ENCODE measurements around the gene IGFBP5.

Gene IGFBP5, protein sequence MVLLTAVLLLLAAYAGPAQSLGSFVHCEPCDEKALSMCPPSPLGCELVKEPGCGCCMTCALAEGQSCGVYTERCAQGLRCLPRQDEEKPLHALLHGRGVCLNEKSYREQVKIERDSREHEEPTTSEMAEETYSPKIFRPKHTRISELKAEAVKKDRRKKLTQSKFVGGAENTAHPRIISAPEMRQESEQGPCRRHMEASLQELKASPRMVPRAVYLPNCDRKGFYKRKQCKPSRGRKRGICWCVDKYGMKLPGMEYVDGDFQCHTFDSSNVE

DNA sequence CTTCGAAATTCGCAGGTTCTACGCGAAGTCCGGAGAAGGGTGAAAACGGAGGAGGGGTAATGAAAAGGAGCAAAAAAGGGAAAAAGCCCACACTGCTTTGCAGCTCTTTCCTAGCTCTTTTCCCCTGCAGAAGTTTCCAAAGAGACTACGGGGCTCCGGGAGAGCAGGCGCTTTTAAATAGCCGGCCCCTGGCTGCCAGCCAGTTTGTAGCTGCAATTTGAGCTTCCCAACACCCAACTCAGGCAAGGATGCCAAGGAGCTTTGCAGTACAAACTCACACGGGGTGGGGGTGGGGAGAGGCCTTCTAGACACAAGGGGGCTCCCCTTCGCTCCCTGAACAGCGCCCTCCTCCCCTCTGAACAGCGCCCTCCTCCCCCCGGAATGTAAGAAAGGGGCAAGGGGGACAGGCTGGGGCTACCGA, at the start of gene IGFBP5:
Gene IGFBP5 (minus strand): TSS at position 149 of the 421 bp plus-strand sequence. CDS start 774 bp downstream, outside the sequence.
- H3K4me3 ChIP-seq (ENCODE audit: low read depth, low read length): no peak within 1 kb of the TSS
- TF ChIP-seq, protein P1, sequence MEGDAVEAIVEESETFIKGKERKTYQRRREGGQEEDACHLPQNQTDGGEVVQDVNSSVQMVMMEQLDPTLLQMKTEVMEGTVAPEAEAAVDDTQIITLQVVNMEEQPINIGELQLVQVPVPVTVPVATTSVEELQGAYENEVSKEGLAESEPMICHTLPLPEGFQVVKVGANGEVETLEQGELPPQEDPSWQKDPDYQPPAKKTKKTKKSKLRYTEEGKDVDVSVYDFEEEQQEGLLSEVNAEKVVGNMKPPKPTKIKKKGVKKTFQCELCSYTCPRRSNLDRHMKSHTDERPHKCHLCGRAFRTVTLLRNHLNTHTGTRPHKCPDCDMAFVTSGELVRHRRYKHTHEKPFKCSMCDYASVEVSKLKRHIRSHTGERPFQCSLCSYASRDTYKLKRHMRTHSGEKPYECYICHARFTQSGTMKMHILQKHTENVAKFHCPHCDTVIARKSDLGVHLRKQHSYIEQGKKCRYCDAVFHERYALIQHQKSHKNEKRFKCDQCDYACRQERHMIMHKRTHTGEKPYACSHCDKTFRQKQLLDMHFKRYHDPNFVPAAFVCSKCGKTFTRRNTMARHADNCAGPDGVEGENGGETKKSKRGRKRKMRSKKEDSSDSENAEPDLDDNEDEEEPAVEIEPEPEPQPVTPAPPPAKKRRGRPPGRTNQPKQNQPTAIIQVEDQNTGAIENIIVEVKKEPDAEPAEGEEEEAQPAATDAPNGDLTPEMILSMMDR (IDR thresholded peaks at IDR 0.05; ENCODE audit: low read depth, low read length, missing control alignments): no peak
- no peak for DNase-seq (ENCODE audit: low read depth)

DNA sequence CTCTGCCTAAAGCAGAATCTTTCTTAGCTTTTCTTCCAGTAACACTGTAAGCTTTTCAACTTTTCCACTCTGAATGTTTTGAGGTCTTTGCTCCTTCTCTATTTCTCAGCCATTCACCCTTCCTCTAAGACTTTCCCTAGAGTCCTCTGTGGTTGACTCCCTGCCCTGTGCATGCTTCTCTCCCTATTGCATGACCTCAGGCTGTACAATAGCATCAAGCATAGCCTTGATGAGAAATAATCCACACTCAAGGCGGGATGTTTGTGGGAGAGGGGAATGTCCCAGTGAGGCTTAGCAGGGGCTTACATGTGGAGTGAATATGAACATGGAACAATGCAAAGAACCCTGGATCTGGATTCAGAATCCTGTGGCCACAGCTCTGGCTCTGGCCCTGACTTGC, 48.4 kb upstream of the IGFBP5 start:
- TF ChIP-seq, protein P1 (IDR thresholded peaks at IDR 0.05; ENCODE audit: low read depth, low read length, missing control alignments): no peak
- DNase-seq (ENCODE audit: low read depth): no peak
- H3K4me3 ChIP-seq (ENCODE audit: low read depth, low read length): no peak overlapping the region

GRCh38 chr2:216742411-216742810, 47.1 kb upstream of the IGFBP5 start:
- H3K4me3 ChIP-seq (ENCODE audit: low read depth, low read length): no peak overlapping the region
- TF ChIP-seq, protein P1 (IDR thresholded peaks at IDR 0.05; ENCODE audit: low read depth, low read length, missing control alignments): no peak
- no peak for DNase-seq (ENCODE audit: low read depth)

GRCh38 chr2:216741223-216741593, 45.9 kb upstream of the IGFBP5 start:
- no peak for DNase-seq (ENCODE audit: low read depth)
- TF ChIP-seq, protein P1 (IDR thresholded peaks at IDR 0.05; ENCODE audit: low read depth, low read length, missing control alignments): no peak
- H3K4me3 ChIP-seq (ENCODE audit: low read depth, low read length): no peak overlapping the region

GRCh38 chr2:216740557-216741222, 45.3 kb upstream of the IGFBP5 start:
- TF ChIP-seq, protein P1 (IDR thresholded peaks at IDR 0.05; ENCODE audit: low read depth, low read length, missing control alignments): no peak
- H3K4me3 ChIP-seq (ENCODE audit: low read depth, low read length): no peak overlapping the region
- no peak for DNase-seq (ENCODE audit: low read depth)

DNA sequence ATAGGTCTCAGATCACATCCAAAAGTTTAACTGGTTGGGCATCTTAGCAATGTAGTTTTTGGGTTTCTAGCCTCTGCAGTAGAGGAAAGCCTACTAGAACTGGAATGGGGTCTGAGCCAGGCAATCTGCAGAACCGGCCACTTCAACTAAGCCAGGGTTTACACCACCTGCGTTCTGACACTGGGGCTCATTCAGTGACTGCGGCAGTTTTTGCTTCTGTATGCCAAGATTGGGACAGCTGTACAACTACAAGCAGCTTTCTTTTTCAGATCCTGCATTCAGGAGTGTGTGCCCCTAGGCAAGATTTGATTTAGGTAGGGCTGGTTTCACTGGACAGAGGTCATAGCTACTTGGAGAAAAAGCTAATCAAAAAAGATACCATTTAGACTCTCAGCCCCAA, 43.7 kb upstream of the IGFBP5 start:
- no peak for DNase-seq (ENCODE audit: low read depth)
- TF ChIP-seq, protein P1 (IDR thresholded peaks at IDR 0.05; ENCODE audit: low read depth, low read length, missing control alignments): no peak
- H3K4me3 ChIP-seq (ENCODE audit: low read depth, low read length): no peak overlapping the region

Measured in GM12864 (cell line).